ENCODE data around the gene PEX14.

DNA sequence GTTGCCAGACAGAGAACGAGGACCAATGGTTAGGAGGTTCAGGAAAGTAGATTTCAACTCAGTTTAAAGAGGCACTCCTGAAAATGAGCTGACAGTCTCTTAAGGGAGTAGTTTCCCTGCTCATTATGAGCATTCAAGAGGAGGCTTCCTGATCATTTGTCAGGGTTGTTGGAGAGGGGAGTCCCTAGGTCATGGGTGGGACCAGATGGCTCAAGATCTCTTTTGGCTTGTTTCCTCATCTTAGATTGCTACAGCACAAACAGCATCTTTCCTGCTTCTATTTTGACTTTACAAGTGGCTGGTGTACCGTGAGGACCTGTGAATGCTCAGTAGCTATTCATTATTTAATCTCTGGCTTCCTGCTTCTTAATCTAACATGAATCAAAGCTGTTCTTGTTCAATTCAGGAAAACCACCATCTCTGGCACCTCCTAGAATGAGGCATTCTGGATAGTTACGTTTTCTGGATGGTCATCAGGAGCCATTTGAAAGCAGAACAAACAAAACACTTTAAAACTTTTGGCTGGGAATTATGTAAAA, 47.6 kb downstream of the PEX14 start:
- TF ChIP-seq, protein P1, sequence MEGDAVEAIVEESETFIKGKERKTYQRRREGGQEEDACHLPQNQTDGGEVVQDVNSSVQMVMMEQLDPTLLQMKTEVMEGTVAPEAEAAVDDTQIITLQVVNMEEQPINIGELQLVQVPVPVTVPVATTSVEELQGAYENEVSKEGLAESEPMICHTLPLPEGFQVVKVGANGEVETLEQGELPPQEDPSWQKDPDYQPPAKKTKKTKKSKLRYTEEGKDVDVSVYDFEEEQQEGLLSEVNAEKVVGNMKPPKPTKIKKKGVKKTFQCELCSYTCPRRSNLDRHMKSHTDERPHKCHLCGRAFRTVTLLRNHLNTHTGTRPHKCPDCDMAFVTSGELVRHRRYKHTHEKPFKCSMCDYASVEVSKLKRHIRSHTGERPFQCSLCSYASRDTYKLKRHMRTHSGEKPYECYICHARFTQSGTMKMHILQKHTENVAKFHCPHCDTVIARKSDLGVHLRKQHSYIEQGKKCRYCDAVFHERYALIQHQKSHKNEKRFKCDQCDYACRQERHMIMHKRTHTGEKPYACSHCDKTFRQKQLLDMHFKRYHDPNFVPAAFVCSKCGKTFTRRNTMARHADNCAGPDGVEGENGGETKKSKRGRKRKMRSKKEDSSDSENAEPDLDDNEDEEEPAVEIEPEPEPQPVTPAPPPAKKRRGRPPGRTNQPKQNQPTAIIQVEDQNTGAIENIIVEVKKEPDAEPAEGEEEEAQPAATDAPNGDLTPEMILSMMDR (conservative IDR thresholded peaks at IDR 0.05; ENCODE audit: low read depth in 2 of 2): no peak
- TF ChIP-seq CREB1 (CRISPR knock-in tag; IDR thresholded peaks at IDR 0.05; ENCODE audit: low read depth): no peak

Data from GM23338 (cell line).